Ovary (tissue), 9 donors: Measurements from ENCODE around the gene ZNF282. TPM values are rescaled to one million over a fixed set of nuclear protein-coding genes. Genes with fewer than 3 reads are reported as not detected.

Experiments
- DNase-seq, 5 donors: peaks; one replicate each; pipeline ENCODE4 v3.0.0-alpha.2; 2019 to 2020
- H3K27ac ChIP-seq, 2 donors: fragments of 200-600 bp; one replicate each; pipeline versions ENCODE4 v1.5.1 to v1.8.0; 2019 to 2022
- H3K27me3 ChIP-seq: fragments of 200-600 bp; one replicate; pipeline ENCODE4 v1.8.0; 2022
- H3K36me3 ChIP-seq: fragments of 200-600 bp; sonication (generic); one replicate; pipeline ENCODE4 v1.5.1; 2019
- H3K4me1 ChIP-seq: one replicate; pipeline ENCODE4 v1.8.1; 2013; ENCODE audit warnings: mild to moderate bottlenecking, moderate library complexity; ENCODE audit not compliant: insufficient read depth
- H3K4me3 ChIP-seq: fragments of 200-600 bp; sonication (generic); one replicate; pipeline ENCODE4 v1.5.1; 2017
- H3K9me3 ChIP-seq, 2 donors: fragments of 200-600 bp in 1 of 2; sonication (generic) in 1 of 2; one replicate each; pipeline versions ENCODE4 v1.5.1 to v1.8.1; 2013 to 2019; ENCODE audit warnings: mild to moderate bottlenecking in 1 of 2, moderate library complexity in 1 of 2
- CTCF ChIP-seq, 3 donors: fragments of 450-650 bp in 2 of 3; fragments of 200-600 bp in 1 of 3; IDR thresholded peaks; one replicate each; pipeline versions ENCODE4 v1.5.1 to v1.8.0; 2016 to 2022; ENCODE audit warnings: antibody characterized with exemption in 3 of 3, mild to moderate bottlenecking in 1 of 3
- EP300 ChIP-seq: sonication (generic); formaldehyde crosslinking; IDR thresholded peaks from one replicate; pipeline ENCODE4 v1.6.1; 2017; ENCODE audit warnings: antibody characterized with exemption
- POLR2A ChIP-seq: fragments of 450-650 bp; IDR thresholded peaks from one replicate; pipeline ENCODE4 v1.6.1; 2017; ENCODE audit warnings: antibody characterized with exemption, mild to moderate bottlenecking, moderate library complexity
- WGBS, 3 donors: extraction: QIAGEN DNeasy Blood & Tissue Kit in 1 of 3; methylation state at CpG; one replicate each; pipeline versions ENCODE4 v1.1.5 to v1.1.7; 2013 to 2017; 5-methylcytosine and 5-hydroxymethylcytosine counted together
- intact Hi-C, 4 donors: fragments of 100-400 bp; cut with DNase I; formaldehyde crosslinking; loops; one replicate each; pipeline versions ENCODE4 v1.11.0 to v1.15.1; 2022 to 2023
- polyA plus RNA-seq, 2 donors: library from polyadenylated mRNA; stranded (reverse); fragments of 200-250 nt in 1 of 2; fragments of 350-450 nt in 1 of 2; fragmentation: Illumina TruSeq in 1 of 2; extraction: RNeasy Lipid Tissue Mini Kit (QIAGEN cat#74804) in 1 of 2; gene quantifications; one replicate each; pipeline ENCODE4 v1.2.3, GENCODE V29; 2013 to 2014
- total RNA-seq, 7 donors: library from RNA; depleted of rRNA in 2 of 7; stranded (reverse); fragments of >200 nt in 2 of 7; fragmentation: NEBNext Ultra II Directional in 3 of 7; extraction: Animal tissue kit (Norgen Biotek cat#: 25700) in 3 of 7; gene quantifications; one replicate each; pipeline versions ENCODE4 v1.1.0 to v1.2.4, GENCODE V29; 2016 to 2023
- donor health status: DM: no; HTN: no; CAD: no; lungs with moderate emphysema.
- donor health status: DM: no; HTN: no; CAD: no.
- donor health status: Bipolar disorder and iron deficiency.
- donor health status: DM: yes; HTN: yes; CAD: no.
- donor health status: DM: no; HTN: no; CAD: no.
- donor health status: DM: yes; HTN: yes; CAD: no.

The ZNF282 gene
- total and polyA plus RNA-seq, 9 donors: 8.0 to 30.2 (median 22.2) TPM

GRCh38 chr7:149238051-149238450 is 42.7 kb downstream of the ZNF282 start:
- intact Hi-C loops: no loop called here

DNA sequence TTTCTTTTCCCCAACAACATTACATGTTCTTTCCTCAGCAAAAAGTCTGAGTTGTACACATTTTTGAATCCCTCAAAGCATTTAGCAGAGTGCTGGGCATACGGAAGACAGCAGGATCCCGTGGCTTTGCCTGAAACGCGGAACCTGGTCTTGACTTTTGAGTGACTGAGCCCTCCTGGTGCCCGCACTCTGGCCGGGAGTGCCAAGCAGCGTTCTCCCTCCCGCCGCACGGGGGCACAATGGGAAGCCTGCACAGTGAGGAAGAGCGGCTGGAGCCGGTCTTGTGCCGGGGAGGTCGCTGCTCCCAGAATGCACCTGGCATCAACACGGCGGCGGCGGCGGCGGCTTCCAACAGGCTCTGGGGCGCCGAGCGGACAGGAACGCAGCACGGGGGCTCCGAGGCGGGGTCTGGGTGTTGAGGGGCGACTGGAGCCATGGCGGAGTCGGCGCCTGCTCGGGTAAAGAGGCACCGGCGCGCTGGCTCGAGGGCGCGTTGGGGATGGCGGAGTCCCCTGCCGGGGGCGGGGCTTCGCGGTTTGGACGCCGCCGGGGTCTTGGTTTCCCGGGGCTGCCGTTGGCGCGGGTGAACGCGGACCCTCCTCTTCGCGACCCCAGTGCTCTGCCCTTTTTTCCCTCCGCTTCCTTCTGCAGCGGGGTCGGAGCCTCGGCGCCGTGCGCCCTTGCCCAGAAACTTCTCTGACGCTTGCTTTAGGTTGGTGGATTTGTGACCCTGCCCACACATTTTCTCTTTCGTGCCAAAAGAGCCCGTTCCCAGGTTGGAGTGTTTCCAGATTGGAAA is 44.2 kb downstream of the ZNF282 start, which contains the start of gene ZNF212:
ZNF212 (plus strand) TSS at position 307 of the 799 bp plus-strand sequence; CDS start at position 435, 128 bp downstream.
- H3K9me3 ChIP-seq: peaks cover 0 to 2% of the 10 kb centered on the region in 2 donors
- intact Hi-C loops: no loop called here
- H3K4me1 ChIP-seq: peaks cover 7% of the 10 kb centered on the region
- peak within 1 kb of the TSS; percentile 97 for H3K4me3 ChIP-seq
- DNase-seq: peak; percentile 82 to 91 (median 86)
- peak within 1 kb of the TSS in 1 of 2 donors; percentile 80 for H3K27ac ChIP-seq
- no peaks in the 10 kb centered on the region for H3K27me3 ChIP-seq
- TF ChIP-seq CTCF (IDR thresholded peaks at IDR 0.05) (peak; percentile 80 to 91 (median 88)), EP300 (no peak)
- WGBS, 3 donors: 0 to 1% (median 1%) methylated on average over 42 to 64 of the region's 64 CpGs
- no peaks in the 10 kb centered on the region for H3K36me3 ChIP-seq

More at GRCh38 chr7:149238051-149238450, 42.7 kb downstream of the ZNF282 start:
- Histone ChIP-seq H3K27ac (no peak overlapping the region), H3K36me3 (no peaks in the 10 kb centered on the region), H3K4me1 (peaks cover 7% of the 10 kb centered on the region), H3K27me3 (no peaks in the 10 kb centered on the region), H3K9me3 (peaks cover 0 to 2% of the 10 kb centered on the region in 2 donors), H3K4me3 (no peak overlapping the region)
- TF ChIP-seq EP300 (no peak), CTCF (IDR thresholded peaks at IDR 0.05) (no peak), POLR2A (no peak)
- 79 to 88% (median 83%) methylated on average over 3 of the region's 3 CpGs for WGBS, 3 donors
- no peak for DNase-seq

- 75 to 81% (median 76%) methylated on average over 5 of the region's 5 CpGs for WGBS, 3 donors
- no peak overlapping the region for H3K27ac ChIP-seq
- peak overlapping the region; percentile 97 for H3K4me3 ChIP-seq
- peaks cover 0 to 2% of the 10 kb centered on the region in 2 donors for H3K9me3 ChIP-seq
- no peak for DNase-seq
- H3K4me1 ChIP-seq: peaks cover 7% of the 10 kb centered on the region
- H3K36me3 ChIP-seq: no peaks in the 10 kb centered on the region
- intact Hi-C loops: no loop called here
- no peaks in the 10 kb centered on the region for H3K27me3 ChIP-seq
- TF ChIP-seq CTCF (IDR thresholded peaks at IDR 0.05) (no peak), POLR2A (no peak), EP300 (no peak)
Measured at GRCh38 chr7:149240637-149241036, 45.3 kb downstream of the ZNF282 start.

DNA sequence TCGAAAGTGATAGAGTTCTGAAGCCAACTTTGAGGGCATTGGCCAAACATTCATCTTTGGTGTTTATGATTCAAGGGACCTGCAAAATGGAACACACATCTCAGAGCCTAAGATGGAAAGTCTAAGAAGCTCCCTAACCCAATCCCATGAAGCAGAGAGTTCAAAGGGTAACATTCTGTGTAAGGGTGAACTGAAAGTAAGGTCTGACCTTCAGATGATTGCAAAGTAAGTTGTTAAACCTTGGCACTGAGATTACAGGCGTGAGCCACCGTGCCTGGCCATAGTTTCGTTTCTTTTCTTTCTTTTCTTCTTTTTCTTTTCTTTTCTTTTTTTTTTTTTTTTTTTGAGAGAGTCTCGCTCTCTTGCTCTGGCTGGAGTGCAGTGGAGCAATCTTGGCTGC is 46.4 kb downstream of the ZNF282 start:
- intact Hi-C loops: no loop called here

More for the DNA sequence above, 46.4 kb downstream of the ZNF282 start:
- TF ChIP-seq POLR2A (no peak), CTCF (IDR thresholded peaks at IDR 0.05) (no peak), EP300 (no peak)
- H3K36me3 ChIP-seq: no peaks in the 10 kb centered on the region
- H3K27me3 ChIP-seq: no peaks in the 10 kb centered on the region
- H3K27ac ChIP-seq: no peak overlapping the region
- WGBS, 3 donors: 93 to 97% (median 96%) methylated on average over 5 of the region's 5 CpGs
- no peak for DNase-seq
- no peak overlapping the region for H3K4me3 ChIP-seq
- H3K4me1 ChIP-seq: peaks cover 7% of the 10 kb centered on the region
- H3K9me3 ChIP-seq: peaks cover 0 to 2% of the 10 kb centered on the region in 2 donors
